GM19023 (cell line): ENCODE measurements around the gene TNNT3.
"Not testable (repeated sequence)": the region's sequence is repeated elsewhere in the genome, so short reads cannot be mapped to it uniquely, and the experiment has no call there.

Experiments used
- ATAC-seq: cut with Tn5 transposase; IDR thresholded peaks from one replicate; pipeline ENCODE4 v1.9.1; 2021; ENCODE audit warnings: mild to moderate bottlenecking, moderate library complexity; ENCODE audit not compliant: unreplicated experiment

Gene TNNT3

DNA sequence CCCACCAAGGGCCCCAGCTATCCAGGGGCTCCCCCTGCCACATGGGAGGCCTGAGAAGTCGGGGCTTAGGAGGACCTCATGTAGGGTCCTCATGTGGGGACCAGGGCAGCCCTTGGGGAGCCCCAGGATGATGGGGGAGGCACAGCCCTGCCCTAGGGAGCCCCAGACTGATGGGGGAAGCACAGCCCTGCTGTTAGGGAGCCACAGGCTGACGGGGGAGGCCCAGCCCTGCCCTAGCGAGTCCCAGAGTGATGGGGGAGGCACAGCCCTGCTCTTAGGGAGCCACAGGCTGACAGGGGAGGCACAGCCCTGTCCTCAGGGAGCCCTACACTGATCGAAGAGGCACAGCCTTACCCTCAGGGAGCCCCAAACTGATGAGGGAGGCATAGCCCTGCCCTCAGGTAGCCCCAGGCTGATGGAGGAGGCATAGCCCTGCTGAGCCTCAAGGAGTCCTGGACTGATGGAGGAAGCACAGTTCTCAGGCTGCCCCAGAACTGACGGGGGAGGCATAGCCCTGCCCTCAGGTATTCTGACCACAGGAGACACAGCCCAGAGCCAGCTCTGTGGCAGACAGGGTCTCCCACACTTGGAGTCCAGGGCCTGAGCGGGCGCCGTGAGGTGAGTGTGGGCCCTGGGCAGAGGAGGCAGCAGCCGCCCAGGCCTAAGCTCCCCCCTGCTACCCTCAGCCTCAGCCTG lies 38.6 kb upstream of the TNNT3 start:
- no peak for ATAC-seq

DNA sequence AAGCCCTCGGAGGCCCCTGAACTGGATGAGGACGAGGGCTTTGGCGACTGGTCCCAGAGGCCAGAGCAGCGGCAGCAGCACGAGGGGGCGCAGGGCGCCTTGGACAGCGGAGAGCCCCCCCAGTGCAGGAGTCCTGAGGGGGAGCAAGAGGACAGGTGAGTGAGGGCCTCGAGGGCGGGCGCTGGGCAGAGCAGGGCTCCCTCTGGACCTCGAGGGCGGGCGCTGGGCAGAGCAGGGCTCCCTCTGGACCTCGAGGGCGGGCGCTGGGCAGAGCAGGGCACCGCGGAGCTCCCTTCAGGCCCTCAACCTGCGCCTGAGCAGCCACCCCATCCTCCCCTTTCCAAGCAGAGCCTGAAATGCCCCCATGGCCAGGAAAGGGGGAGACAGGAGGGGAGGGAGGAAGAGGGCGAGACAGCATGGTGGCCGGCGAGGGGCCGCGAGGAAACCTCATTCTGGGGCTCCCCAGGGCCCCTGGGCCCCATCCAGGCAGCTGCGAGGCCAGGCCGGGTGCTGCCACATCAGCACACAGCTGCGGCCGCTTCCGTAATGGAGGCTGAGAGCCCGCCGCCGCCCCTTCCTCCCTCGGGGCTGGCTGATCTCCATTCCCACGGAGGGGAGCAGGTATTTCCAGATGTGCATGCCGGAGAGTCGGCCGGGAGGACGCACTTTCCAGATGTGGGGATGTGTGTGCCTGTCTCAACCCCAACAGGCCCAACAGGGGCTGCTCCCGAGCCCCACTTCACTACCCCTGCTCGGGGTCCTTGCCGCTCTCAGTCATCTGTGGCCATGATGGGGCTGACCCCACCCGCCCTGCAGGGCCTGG lies 37.9 kb upstream of the TNNT3 start:
- ATAC-seq = no peak

DNA sequence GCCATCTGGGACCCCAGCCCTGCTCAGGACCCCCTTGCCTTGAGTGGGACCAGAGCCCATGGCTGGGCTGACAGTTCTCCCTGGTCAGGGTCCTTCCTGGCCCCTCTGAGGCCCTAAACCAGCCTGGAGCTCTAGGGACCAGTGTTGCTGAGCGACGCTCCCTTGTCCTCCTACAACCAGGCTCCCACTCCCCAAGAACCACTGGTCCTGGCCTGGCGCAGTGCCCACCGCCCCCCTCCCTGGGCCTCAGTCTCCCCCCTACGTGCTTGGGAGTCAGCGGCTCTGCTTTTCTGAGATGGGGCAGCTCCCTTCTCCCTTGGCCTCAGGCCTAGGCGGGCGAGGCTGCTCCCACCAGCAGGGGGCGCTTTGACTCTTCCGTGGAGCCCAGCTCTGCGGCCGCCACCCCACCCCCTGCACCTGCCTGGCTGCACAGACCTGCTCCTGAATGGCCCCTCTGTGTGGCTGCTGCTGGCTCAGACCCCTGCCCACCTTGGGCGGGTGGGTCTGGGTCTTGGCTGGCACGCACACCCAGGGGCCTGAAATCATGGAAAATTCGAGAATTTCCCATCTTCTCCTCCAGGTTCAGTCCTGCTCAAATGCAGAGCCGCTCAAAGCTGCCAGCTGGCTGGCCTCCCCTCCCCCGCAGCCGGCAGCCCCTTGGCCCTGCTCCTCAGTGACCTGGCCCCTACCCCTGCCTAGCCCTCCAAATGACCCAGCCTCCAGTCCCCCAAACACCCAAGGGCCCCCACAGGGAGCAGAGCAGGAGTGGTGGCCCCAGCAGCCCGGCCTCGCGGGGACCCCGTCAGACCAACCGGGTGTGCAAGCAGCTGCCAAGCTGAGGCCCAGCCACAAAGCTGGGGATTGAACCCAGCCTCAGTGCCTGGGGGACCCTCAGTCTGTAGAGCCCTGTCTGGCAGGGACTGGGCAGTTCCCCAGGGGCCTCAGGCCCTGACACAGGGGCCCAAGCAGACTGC lies 37.0 kb upstream of the TNNT3 start:
- no peak for ATAC-seq

DNA sequence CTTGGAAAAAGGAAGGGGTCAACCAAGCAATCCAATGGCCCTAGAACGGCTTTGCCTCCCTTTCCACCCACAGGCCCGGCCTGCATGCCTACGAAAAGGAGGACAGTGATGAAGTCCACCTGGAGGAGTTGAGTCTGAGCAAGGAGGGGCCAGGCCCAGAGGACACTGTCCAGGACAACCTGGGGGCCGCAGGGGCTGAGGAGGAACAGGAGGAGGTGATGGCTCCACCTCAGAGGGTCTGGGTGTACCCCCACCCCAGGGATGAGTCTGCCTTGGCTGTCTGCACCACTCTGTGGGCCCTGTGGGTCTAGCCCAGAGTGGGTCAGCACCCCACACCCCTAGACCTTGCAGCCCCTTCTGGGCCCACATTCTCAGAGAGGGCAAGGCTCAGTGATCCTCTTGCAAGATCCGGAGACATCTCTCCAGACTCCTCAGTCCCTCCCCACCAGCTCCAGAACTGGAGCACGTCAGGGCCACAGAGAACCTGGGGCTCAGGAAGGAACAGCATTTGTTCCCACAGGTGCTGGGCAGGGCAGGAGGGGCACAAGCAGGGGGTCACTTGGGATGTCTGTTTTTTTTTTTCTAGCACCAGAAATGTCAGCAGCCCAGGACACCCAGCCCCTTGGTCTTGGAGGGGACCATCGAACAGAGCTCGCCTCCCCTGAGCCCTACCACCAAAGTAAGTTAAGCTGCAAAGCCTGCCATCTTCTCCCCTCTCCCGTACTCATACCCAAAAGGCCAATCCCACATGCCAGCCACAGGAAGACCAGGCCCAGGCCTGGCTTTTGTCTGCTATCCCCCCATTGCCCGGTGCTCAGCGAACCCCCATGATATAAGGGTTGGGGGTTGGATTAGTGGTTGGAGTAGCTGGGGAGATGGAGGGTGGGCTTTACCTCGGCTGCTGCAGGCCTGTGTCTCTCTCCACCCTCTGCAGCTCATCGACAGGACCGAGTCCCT lies 35.9 kb upstream of the TNNT3 start:
- no peak for ATAC-seq

DNA sequence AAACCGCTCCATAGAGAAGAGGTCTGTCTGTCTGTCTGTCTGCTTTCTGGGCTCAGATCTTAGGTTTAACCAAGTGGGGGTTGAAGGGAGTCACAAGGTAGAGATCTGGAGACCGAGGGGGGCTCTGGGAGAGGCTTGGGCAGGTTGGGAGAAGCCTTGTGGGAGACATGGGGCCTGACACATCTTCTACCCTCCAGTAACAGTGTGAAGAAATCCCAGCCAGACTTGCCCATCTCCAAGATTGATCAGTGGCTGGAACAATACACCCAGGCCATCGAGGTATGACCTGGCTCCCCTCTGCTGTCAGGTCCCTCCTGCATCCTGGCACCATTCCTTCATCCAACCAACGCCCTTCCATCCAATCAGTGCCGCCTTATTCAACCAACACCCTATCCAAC lies 35.2 kb upstream of the TNNT3 start:
- ATAC-seq = no peak

DNA sequence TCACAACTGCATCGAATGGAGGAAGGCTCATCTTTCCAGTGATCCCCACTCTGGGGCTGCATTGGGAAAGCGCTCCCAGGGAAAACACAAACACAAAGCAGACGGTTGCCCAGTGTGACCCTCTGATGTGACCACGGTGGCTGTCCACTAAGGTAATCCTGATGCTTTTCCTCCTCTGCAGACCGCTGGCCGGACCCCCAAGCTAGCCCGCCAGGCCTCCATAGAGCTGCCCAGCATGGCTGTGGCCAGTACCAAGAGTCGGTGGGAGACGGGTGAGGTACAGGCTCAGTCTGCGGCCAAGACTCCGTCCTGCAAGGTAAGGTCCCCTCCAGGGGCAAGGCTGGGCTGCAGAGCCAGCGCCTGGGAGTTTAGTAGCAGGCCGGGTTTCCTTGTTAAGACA lies 33.0 kb upstream of the TNNT3 start:
- not testable (repeated sequence) for ATAC-seq

DNA sequence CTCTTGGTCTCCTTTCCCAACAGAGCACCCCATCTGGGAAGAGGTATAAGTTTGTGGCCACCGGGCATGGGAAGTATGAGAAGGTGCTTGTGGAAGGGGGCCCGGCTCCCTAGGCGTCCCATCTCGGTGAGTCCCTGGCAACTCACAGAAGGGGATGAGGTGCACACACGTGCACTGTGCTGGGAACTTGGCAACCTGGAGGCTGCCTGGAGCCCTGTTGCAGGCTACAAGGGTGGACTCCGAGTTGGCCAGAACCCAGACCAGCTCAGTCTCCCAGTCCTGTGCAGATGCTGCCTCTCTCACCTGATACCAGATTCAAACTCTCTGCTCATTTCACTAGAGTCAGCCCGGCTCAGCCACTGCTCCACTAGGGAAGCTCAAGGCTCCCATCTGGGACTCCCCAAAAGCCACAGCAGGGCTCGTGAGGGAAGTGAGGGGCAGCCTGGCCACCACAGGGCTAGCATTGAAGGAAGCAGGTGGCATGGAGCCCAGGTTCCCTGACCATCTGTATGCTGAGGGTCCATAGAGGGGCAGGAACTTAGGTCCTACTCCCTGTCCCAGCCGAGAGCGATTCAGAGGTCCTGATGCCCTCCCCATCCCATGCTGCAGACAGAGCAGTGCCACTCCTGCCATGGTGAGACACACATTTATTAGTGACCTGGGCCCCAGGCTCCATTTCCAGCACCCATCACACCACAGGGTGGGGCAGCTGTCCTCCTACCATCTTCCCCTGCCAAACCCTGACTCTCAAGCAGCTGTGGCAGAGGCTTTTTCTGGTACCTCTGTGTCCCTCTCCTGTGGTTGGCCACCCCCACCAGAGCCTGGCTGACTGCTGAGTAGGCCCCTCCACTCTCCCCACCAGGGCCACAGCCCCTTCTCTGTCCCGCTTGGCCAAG lies 31.8 kb upstream of the TNNT3 start:
- no peak for ATAC-seq

DNA sequence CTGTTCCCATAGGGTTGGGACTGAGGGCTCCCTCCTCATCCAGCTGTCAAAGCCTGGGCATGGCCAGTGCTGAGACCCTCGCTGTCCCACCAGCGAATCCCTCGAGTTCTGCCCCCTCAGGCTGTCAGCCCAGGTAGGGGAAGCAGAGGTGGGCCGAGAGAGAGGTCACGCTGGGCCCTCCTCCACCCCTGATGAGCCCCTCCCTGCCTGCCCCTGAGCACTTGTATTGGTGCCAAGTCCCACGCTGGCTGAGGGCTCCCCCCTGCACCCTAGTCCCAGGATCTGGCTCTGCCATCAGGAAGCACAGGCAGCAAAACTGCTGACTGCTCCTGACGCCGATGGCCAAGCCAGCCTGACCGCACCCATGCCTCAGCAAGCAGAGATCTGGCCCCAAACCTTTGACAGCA lies 31.2 kb upstream of the TNNT3 start:
- no peak for ATAC-seq

DNA sequence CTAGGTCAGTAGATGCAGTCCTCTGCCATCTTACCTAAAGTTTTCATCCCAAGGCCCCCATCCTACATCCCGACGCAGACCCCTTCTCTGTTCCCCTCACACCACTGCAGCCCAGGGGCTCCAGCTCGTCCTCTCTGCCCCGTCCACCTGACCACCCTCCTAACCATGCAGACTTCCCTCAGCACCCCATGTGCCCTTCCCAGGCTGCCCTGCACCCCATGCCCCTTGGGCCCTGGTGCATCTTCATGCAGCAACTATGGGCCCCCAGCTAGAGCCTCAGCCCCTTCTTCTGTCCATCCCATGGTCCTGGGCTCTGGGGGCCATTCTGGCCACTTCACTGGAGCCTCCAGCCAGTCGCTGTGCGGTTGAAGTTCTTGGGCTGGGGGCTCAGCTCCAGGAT lies 30.7 kb upstream of the TNNT3 start:
- no peak for ATAC-seq

DNA sequence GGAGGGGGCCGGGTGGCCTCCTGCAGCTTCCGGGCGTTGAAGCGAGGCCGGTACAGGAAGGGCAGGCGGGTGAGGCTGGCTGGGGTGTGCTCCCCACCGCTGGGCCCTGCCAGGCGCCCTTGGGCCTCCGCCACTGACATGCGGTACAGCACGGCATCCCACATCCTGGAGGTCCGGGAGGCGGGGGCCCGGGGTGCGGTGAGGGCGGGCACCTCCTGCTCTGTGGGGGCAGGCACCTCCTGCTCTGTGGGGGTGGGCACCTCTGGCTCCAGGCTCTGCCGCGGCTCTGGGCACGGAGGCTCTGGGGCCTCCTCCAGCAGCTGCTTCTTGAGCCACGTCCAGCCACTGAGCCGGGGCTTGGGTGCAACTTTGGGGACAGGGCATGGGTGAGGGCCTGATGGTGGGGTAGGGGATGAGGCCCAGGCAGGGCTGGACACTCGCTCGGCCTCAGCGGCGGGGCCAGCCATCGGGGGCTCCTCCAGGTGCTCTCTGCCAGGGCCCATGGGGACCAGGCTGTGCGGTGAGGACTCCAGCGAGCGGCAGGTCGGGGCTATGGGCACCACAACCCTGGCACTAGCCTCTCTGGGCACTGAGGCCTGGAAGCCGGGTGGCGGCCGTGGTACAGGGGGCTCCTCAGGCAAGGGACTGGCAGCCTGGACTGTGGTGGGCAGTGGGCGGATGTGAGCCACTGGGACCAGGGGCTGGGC lies 30.1 kb upstream of the TNNT3 start:
- no peak for ATAC-seq

DNA sequence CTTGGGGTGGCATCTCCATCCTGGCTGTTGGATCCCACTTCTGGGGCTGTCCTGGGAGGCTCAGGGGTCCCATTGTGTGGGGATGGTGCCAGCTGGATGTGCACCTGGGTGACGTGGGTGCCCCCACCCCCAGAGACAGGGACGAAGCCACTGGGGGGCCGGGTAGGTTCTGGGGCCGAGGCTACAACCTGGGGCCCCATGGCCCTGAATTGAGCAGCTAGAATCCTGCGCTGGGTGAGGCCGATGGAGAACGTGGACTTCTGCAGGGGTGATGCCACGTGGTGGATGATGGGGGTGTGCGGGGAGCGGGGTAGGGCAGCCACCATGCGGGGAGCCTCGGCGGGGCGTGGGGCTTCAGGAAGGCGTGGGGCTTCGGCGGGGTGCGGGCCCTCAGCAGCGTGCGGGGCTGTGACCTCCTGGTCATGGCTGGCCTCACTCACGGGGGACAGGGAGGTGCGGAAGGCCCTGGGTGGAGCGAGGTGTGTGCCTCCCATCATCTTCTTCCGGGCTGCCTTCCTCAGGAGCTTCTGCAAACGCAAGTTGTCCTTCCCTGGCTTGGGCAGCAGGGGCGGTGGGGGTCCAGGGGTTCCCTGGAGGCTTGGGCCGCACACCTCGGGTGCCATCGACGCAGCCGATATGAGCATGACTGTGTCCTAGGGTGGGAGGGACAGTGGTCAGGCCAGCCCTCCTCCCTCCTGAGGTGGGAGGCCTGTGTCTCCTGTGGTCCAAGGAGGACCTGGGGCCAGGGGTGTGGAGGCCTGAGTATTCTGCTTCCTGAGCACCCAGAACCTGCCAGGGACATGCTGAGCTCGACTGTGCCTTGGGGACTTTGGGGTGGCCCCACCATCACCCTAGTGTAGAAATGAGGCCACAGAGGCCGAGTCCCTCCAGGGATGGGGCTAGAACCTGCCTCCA lies 29.3 kb upstream of the TNNT3 start:
- ATAC-seq = no peak

DNA sequence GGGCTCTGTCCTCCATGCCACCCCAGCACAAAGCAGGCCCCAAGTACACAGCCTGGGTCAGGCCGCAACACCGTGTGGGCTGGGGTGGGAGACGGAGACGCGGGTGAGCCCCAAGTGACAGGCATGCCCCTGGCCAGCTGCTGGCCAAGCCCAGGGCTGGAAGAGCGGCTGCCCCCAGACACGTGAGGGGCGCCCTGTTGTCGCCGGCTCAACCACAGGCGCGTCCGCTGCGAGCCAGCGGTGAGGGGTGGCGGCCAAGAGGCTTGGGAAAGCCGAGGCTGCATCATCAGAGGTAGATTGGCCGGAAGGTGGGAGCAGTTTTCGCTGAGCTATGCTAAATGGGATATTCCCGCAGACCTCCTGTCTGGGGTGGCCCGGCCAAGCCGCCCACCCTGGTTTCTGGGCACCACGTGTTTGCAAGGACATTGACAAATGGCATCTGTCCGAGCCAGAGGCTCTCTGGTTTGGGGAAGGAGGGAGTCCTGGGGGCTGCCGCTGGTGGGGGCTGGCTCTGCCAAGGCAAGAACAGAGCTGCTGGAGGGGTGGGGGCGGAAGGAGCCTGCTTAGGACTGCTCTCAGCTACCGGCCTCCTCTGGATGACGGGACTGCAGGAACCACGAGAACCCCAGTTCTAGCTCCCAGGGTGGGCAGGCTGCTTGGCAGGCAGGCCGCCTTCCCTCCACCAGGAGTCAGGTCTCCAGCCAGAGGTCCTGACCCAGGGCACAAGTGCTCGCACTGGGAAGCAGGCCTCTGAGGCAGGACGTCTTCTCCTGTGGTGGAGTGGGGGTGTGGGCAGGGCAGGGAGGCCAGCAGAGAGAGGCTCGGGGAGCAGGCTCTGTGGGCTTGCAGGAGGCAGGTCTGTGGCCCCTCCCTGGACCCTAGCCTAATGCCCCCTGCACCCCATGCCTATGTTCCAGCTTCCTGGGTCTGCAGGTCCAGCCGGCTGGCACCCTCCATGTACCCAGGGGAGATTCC lies 28.4 kb upstream of the TNNT3 start:
- no peak for ATAC-seq

DNA sequence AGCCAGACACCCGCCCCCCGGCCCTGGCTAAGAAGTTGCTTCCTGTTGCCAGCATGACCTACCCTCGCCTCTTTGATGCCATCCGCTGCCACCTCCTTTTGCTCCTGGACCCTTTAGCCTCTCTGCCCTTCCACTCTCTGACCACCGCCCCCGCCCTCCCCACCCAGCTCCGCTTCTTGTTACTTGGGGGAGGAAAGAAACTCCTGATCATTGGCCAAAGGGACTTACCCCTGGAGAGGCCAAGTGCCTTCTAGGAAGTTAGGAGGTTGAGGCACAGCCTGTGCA lies 27.7 kb upstream of the TNNT3 start, which contains the start of gene PRR33:
Gene PRR33 (minus strand): TSS at position 65 of the 285 bp plus-strand sequence. CDS start 1,311 bp downstream, outside the sequence.
- ATAC-seq = no peak

DNA sequence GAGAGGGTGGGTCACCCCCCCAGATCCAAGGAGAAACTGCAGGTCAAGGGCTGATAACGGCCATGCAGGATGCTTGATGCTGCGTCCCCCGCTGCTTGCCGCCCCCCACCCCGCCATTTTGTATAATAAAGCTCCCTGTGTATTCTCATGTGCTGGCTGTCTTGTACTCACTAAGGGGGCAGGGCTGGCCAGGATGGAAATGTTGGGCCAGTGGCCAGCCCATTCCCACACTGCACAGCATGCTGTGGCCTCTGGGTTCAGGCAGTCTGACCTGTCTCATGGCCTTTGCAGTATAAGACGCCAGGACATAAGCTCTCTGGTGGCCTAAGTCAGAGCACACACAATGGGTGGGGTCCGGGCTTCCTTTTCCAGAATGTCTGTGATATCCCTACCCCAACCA lies 27.4 kb upstream of the TNNT3 start:
- no peak for ATAC-seq

DNA sequence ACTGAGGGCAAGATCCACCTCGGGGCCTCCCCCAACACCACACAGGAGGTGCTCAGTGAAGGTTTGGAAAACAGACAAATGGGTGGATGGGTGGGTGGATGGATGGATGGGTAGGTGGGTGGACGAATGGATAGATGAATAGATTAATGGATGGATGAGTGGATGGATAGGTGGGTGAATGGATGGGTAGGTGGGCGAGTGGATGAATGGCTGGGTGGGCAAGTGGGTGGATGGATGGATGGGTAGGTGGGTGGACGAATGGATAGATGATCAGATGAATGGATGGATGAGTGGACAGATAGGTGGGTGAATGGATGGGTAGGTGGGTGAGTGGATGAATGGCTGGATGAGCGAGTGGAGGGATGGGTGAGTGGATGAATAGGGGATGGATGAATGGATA lies 26.9 kb upstream of the TNNT3 start:
- ATAC-seq = no peak

DNA sequence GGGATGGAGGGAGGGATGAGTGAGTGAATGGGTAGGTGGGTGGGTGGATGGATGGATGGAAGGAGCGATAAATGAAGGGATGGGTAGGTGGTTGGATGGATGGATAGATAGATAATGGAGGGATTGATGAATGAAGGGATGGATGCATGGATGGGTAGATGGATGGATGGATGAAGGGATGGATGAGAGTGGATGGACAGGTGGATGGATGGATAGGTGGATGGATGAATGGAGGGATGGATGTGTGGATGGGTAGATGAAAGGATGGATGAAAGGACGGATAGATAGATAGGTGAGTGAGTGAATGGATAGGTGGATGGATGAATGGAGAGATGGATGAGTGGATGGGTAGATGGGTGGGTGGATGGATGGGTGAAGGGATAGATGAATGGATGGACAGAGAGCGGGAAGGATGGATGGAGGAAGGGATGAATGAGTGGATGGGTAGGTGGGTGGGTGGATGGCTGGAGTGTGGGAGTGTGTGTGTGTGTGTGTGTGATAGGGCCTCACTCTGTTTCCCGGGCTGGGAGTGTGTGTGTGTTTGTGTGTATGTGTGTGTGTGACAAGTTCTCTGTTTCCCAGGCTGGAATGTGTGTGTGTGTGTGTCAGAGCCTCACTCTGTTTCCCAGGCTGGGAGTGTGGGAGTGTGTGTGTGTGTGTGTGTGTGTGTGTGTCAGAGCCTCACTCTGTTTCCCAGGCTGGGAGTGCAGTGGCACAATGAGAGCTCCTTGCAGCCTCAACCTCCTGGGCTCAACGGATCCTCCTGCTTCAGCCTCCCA lies 25.7 kb upstream of the TNNT3 start:
- no peak for ATAC-seq
